HG02885 (cell line): ENCODE results near the gene CFAP61.

Source experiments
- ATAC-seq: cut with Tn5 transposase; IDR thresholded peaks from one replicate; pipeline ENCODE4 v1.9.1; 2021; ENCODE audit warnings: mild to moderate bottlenecking; ENCODE audit not compliant: unreplicated experiment, poor library complexity

The CFAP61 gene

GRCh38 chr20:20261159-20261558, 208.8 kb downstream of the CFAP61 start:
- no peak for ATAC-seq

- no peak for ATAC-seq
Observed at GRCh38 chr20:20265210-20265609, 212.9 kb downstream of the CFAP61 start.

GRCh38 chr20:20266552-20266951, 214.2 kb downstream of the CFAP61 start:
- ATAC-seq: no peak

- no peak for ATAC-seq
Observed at GRCh38 chr20:20267685-20268370, 215.5 kb downstream of the CFAP61 start.

- no peak for ATAC-seq
Observed at GRCh38 chr20:20271271-20271670, 218.9 kb downstream of the CFAP61 start.

DNA sequence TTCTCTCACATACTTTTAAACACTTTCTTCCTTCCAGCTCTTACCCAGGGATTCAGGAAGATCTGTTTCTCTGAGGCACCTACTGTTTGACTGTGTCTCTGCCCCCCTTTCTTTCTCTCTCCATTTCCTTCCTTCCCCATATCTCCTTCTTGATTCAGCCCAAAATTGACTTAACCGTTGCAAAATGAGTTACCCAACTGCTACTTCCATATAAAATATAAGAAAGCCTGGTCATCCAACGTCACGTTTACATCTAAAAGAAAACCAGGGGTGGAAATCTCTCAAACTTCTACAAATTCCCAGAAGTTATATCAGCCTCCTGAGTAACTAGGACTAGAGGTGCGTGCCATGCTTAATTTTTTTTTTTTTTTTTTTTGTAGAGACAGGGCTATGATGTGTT, 220.4 kb downstream of the CFAP61 start:
- ATAC-seq: no peak

DNA sequence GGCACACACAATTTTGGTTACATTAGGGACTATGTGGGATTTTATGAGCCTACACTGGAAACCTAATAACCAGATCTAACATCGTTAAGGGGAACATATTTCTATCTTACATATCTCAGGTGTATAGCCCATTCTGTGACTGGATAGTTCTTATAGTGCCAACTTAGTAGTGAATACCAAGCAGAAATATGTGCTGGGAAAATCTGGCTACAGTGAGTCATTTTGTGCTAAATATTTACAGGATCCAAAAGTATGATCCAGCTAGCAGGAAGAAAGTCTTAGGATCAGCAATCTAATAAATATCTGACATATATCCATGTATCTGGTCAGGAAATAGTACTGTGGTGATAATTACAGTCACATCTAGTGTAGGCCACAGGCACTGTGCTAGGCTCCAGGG, 221.0 kb downstream of the CFAP61 start:
- no peak for ATAC-seq

DNA sequence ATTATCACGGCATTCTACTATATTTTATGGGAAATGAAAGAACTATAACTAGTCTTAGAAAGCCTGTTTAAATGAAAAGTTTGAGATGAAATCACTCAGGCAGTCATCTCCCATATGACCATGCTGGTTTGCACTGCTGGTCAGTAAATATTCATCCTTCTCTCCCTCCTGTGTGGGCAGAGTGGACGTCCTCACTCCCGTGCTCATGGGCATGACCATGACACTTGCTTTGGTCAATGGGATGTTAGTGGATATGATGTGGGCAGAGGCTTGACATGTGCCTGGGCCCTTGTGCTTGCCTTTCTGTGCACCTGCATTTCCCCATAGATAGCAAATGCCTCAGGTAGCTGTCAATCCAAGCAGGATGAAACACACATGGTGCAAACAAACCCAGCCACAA, 222.5 kb downstream of the CFAP61 start:
- ATAC-seq: no peak

DNA sequence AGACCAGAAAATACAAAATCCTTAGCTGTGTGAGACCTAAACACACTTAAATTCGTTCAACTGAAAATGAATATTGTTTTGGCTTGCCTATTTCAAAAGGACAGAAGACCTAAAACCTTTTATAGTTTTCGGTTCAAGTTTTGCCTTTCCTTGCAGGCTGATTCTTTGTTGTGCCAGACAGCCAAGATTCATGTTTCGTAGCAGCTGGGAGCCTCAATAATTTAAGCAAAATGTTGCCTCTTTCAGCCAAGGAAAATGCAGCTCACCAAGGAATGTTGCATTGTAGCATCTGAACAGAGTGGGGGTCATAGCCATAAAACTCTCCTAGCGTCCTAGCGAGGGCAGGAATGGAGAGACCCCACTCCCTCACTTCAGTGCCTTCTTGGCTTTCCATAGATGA, 223.3 kb downstream of the CFAP61 start:
- ATAC-seq: no peak

GRCh38 chr20:20276811-20277530, 224.6 kb downstream of the CFAP61 start:
- ATAC-seq: no peak

DNA sequence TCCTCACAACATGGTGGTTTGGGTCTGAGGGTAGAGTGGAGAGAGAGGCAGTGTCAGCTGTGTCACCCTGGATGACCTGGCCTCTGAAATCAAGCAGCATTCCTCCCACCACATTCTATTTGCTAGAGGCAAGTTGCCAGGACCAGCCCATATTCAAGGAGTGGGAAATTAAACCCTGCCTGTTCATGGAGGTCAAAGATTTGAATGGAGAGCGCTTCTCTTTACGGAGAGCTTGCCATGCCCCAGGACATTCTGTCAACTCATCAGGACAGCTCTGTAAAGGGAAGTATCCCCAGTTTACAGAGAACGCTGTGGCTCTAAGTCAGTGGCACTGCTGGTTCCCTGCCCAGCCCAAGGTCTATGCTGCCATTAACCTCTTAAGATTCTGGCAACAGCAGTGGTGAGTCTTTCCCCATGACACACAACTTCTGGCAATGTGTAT, 225.6 kb downstream of the CFAP61 start:
- no peak for ATAC-seq

DNA sequence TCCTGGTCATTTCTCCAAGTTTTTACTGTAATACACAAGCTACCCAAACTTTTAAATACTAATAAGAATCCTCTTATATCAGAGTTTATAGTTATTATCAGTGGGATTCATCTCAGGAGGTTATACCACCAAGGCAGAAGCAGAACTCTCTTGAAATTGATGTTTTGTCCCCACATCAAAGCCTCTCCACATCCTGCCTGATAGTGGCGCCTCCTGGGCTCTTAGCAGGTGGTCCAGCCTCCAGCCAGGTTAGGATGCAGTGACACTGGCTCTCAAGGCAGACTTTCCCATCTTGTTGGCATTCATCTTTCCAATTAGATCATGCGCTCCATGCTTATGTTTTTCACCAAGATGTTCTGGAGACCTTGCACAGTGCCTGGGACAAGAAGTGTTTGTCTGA, 233.7 kb downstream of the CFAP61 start:
- no peak for ATAC-seq

- no peak for ATAC-seq
Observed at GRCh38 chr20:20289331-20289730, 237.0 kb downstream of the CFAP61 start.

DNA sequence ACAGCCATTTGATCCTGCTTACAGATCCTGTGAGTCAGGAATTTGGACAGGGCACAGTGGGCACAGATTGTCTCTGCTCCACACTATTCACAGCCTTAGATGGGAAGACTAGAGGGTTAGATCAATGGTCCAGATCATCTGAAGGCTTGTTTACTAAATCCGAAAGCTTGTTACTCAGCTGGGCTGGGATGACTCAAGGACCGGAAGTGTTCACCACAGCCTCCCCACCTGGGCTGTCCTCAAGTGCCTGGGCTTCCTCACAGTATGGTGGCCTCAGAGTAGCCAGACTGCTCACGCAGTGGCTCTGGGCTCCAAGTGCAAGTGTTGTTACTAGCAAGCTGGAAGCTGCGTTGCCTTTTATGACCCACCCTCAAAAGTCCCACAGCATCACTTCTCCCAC, 240.1 kb downstream of the CFAP61 start:
- ATAC-seq: peak; percentile 62

GRCh38 chr20:20293141-20293540, 240.8 kb downstream of the CFAP61 start:
- no peak for ATAC-seq

DNA sequence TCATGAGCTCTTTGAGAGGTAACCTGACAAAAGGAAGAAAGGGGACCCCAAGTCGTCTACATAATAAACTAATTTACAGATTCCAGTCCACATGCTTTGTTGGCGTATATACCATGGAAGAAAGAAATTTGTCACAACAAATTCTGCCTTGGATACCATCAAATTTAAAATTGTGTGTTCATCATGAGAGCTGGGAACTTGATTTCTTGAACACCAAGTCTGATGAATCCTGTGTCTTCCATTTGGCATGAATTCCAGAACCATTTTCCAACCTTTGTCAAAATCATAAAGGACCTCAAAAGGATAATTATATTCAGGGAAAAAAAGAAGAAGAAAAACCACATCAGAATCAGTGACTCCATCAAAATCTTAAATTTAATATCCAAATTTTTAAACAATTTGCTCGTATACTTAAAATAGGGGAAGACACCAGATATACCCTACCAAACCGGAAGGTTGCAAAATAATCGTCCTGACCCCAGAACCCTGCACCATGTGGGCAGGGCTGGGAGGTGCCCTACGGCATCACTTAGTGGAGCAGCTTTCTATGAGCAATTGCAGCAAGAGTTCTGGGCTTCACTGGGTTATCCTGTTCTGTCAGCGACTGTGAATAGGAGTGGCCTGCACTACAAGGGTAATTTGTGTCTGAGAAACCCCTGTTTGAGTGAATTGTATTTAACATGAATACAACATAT, 241.5 kb downstream of the CFAP61 start:
- ATAC-seq: no peak

- ATAC-seq: no peak
Observed at GRCh38 chr20:20295621-20296498, 243.5 kb downstream of the CFAP61 start.

DNA sequence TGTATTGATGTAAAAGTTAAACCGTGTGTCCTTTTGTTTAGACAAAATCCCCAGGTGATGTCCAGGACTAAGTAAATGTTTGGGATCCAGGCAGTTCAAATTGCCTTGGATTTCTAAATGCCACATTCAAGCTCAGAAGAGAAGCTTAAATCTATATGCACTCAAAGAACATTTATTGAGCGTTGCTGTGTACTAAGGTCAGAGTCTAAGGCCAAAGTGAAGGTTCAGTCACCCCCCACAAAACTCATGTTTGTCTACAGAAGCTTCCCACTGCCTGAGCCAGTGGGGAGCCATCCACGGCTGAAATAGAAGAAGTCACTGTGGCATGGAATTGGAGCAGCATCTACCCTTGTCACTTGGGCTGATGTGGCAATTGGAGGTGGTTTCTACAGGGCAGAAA, 244.8 kb downstream of the CFAP61 start:
- ATAC-seq: no peak

DNA sequence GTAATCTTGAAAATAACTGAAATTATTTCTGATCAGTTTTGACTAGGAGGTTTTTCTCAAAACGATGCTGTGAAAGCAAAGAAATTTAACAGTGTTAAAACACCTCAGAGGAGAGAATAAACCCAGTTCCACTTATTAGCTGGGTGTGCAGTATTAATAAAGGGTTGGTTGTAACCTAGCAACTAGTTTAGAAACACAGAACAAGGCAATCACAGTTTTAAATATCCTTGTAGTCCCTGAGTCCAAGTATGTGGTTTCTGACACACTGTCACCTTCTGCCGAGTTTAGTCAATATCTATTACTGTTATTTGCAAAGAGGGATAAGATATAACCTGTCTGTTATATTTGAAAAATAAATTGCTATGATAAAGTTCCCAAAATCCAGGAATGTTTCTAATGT, 245.4 kb downstream of the CFAP61 start:
- no peak for ATAC-seq

DNA sequence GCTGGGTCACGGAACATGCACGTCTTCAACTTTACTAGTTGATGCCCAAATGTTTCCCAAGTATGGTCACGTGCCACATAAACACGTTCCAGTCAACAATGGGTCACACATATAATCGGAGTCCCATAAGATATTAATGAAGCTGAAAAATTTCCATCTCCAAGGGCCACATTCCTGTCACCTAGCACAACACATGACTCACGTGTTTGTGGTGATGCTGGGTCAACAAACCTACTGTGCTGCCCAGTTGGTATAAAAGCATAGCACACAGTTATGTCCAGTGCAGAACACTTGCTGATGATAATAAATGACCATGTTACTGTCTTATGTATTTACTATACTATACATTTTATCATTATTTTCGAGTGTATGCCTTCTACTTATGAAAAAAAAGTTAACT, 247.6 kb downstream of the CFAP61 start:
- ATAC-seq: no peak
